ENCODE data around the gene AAMP. TPM values are rescaled to one million over a fixed set of nuclear protein-coding genes. Genes with fewer than 3 reads are reported as not detected.
"Not testable (repeated sequence)": the region's sequence is repeated elsewhere in the genome, so short reads cannot be mapped to it uniquely, and the experiment has no call there.

Gene AAMP
- total RNA-seq, 4 donors from 2014 or later: 91.8 to 151 (median 115) TPM

- Histone ChIP-seq H3K9me3 (no peaks in the 10 kb centered on the region), H3K27me3 (no peaks in the 10 kb centered on the region), H3K27ac (peak overlapping the region in 1 of 4 donors; percentile 84), H3K4me1 (peaks cover 0 to 12% (median 0%) of the 10 kb centered on the region in 4 donors), H3K36me3 (no peaks in the 10 kb centered on the region), H3K4me3 (no peak overlapping the region)
- TF ChIP-seq POLR2A (IDR thresholded peaks at IDR 0.05) (no peak), CTCF (IDR thresholded peaks at IDR 0.05) (no peak)
- DNase-seq: no peak
Measured at GRCh38 chr2:218313356-218313755, 43.4 kb upstream of the AAMP start.

- no peak for TF ChIP-seq CTCF (IDR thresholded peaks at IDR 0.05)
- no peak for TF ChIP-seq POLR2A (IDR thresholded peaks at IDR 0.05)
Measured at GRCh38 chr2:218312267-218312756, 42.4 kb upstream of the AAMP start.

GRCh38 chr2:218311541-218312266 is 41.8 kb upstream of the AAMP start:
- not testable (repeated sequence) for DNase-seq, H3K9me3 ChIP-seq, H3K36me3 ChIP-seq, H3K4me3 ChIP-seq, H3K27me3 ChIP-seq
- H3K4me1 ChIP-seq: peaks cover 0 to 12% (median 0%) of the 10 kb centered on the region in 4 donors
- TF ChIP-seq POLR2A (IDR thresholded peaks at IDR 0.05): peak in 1 of 2 donors; percentile 30
- peak overlapping the region in 3 of 4 donors; percentile 36 to 86 (median 84) for H3K27ac ChIP-seq

More at GRCh38 chr2:218312267-218312756, 42.4 kb upstream of the AAMP start:
- DNase-seq: peak in 1 of 3 donors; percentile 54
- Histone ChIP-seq H3K27me3 (no peaks in the 10 kb centered on the region), H3K4me3 (no peak overlapping the region), H3K9me3 (no peaks in the 10 kb centered on the region), H3K4me1 (peaks cover 0 to 12% (median 0%) of the 10 kb centered on the region in 4 donors), H3K27ac (peak overlapping the region in 3 of 4 donors; percentile 29 to 86 (median 84)), H3K36me3 (no peaks in the 10 kb centered on the region)

- Histone ChIP-seq H3K27ac (peak overlapping the region in 2 of 4 donors; percentile 84 to 86), H3K9me3 (no peaks in the 10 kb centered on the region), H3K4me1 (peaks cover 0 to 12% (median 0%) of the 10 kb centered on the region in 4 donors), H3K27me3 (no peaks in the 10 kb centered on the region), H3K36me3 (no peaks in the 10 kb centered on the region), H3K4me3 (no peak overlapping the region)
- no peak for DNase-seq
- TF ChIP-seq CTCF (IDR thresholded peaks at IDR 0.05) (no peak), POLR2A (IDR thresholded peaks at IDR 0.05) (no peak)
Measured at GRCh38 chr2:218310853-218311540, 41.1 kb upstream of the AAMP start.

GRCh38 chr2:218307415-218308090 is 37.6 kb upstream of the AAMP start:
- Histone ChIP-seq H3K4me1 (peaks cover 0 to 9% (median 0%) of the 10 kb centered on the region in 4 donors), H3K27ac (no peak overlapping the region), H3K9me3 (no peaks in the 10 kb centered on the region), H3K27me3 (no peaks in the 10 kb centered on the region), H3K4me3 (no peak overlapping the region), H3K36me3 (no peaks in the 10 kb centered on the region)
- no peak for DNase-seq
- TF ChIP-seq POLR2A (IDR thresholded peaks at IDR 0.05) (no peak), CTCF (IDR thresholded peaks at IDR 0.05) (no peak)

Measured in Peyer's patch (tissue), 4 donors.